Measurements from ENCODE around the gene FCN1.
"Not testable (repeated sequence)": the region's sequence is repeated elsewhere in the genome, so short reads cannot be mapped to it uniquely, and the experiment has no call there.

Gene FCN1

DNA sequence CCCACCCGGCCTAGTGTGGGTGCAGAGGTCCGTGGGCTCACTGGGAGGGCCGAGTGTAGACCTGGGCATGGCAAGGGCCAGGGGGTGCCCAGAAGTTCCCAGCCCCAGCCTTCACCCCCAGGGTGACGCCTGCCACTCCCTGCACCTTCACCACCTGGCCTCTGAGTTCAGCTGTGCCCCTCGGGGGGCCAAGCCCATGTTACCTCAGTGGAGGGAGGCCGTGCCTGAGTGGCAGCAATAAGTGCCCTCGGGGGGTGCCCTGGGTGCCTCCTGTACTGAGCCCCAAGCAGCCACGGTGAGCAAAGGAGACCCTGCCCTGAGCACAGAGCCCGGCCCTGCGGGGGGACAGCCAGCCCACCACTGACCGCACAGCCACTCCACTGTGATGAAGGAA lies 47.4 kb downstream of the FCN1 start:
- Mint-ChIP-seq H3K27me3 (peaks cover 4 to 52% of the 10 kb centered on the region in 2 donors), H3K4me1 (ENCODE audit: low read depth in 2 of 2) (no peaks in the 10 kb centered on the region), H3K9me3 (no peaks in the 10 kb centered on the region), H3K4me3 (no peak overlapping the region), H3K27ac (no peak overlapping the region), H3K36me3 (ENCODE audit: insufficient read depth) (no peaks in the 10 kb centered on the region)
- DNase-seq = no peak
- ATAC-seq (replicated peaks) = no peak

GRCh38 chr9:134869554-134870300 lies 48.0 kb downstream of the FCN1 start:
- no peaks in the 10 kb centered on the region for H3K4me1 Mint-ChIP-seq (ENCODE audit: low read depth in 2 of 2)
- H3K27ac Mint-ChIP-seq = no peak overlapping the region
- DNase-seq (no peak), ATAC-seq (replicated peaks) (no peak)
- peaks cover 4 to 52% of the 10 kb centered on the region in 2 donors for H3K27me3 Mint-ChIP-seq
- H3K9me3 Mint-ChIP-seq = no peaks in the 10 kb centered on the region
- no peak overlapping the region for H3K4me3 Mint-ChIP-seq
- H3K36me3 Mint-ChIP-seq (ENCODE audit: insufficient read depth) = no peaks in the 10 kb centered on the region

DNA sequence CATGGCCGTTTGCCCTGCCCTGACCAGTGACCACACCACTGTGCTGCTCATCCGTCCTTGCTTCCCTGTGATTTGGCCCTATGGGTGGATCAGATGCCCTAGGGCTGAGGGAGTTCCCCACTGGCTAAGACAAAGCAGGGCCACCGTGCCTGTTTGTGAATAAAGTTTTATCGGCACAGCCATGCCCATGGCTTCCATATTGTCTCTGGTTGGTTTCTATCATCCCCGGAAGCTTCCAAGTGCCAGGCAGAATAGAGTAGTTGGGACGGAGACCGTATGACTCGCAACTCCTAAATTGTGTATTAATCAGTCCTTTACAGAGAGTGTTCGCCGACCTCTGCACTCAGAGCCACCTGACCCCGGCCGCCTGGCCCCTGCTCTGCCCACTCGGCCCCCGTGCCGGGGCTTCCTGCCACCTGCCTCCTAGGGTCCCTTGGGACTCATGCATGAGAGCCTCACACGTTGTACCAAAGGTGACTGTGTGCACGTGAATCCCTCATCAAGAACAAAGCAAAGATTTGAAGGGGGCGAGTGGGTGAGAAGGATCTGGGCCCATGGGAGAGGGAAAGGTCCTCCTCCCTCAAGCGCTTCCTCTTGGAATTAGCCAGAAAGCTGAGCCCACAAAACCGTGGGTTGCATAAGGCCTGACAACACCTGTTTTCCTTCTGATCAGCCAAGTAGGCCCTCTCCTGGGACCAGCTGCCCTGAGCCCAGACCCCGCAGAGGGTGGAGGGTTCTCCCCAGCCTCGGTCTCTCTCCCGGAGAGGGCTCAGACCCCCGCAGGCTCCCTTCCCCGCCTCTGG lies 48.8 kb downstream of the FCN1 start:
- H3K36me3 Mint-ChIP-seq (ENCODE audit: insufficient read depth) = no peaks in the 10 kb centered on the region
- ATAC-seq (replicated peaks) = no peak
- H3K27me3 Mint-ChIP-seq = peaks cover 4 to 56% of the 10 kb centered on the region in 2 donors
- H3K27ac Mint-ChIP-seq = no peak overlapping the region
- H3K4me3 Mint-ChIP-seq = no peak overlapping the region
- H3K9me3 Mint-ChIP-seq = no peaks in the 10 kb centered on the region
- DNase-seq = no peak
- no peaks in the 10 kb centered on the region for H3K4me1 Mint-ChIP-seq (ENCODE audit: low read depth in 2 of 2)

DNA sequence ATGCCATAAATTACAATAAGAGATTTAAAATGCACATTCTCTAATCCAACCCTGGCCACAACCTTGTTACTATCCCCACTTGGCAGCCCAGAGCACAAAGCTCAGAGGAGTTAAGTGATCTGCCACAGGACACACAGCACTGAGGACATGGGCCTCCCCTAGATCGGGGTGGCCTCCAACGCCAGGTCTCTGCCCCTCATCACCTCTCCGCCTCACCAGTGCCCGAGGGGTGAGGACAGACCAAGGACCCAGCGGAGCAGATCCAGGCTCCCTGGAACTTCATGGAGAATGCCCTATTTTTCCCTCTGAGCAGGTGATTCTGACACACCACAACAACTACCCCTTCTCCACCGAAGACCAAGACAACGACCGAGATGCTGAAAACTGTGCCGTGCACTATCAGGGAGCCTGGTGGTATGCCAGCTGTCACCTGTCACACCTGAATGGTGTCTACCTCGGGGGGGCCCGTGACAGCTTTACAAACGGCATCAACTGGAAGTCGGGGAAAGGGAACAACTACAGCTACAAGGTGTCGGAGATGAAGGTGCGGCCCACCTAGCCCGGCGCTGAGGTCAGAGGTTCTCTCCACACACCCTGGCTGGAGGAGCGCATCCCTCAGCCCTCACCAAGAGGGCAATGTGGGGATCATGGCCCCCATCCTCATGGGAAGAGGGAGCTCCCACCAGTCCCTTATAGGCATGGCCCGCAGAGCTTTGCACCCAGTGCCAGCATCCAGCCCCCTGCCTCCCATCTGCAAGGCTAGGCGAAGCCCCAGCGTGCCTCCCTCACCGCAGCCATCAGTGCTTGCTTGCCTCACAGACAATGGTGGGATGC lies 49.6 kb downstream of the FCN1 start:
- no peak overlapping the region for H3K4me3 Mint-ChIP-seq
- DNase-seq (no peak), ATAC-seq (replicated peaks) (no peak)
- H3K27ac Mint-ChIP-seq = no peak overlapping the region
- H3K4me1 Mint-ChIP-seq (ENCODE audit: low read depth in 2 of 2) = no peaks in the 10 kb centered on the region
- H3K27me3 Mint-ChIP-seq = peaks cover 4 to 51% of the 10 kb centered on the region in 2 donors
- no peaks in the 10 kb centered on the region for H3K9me3 Mint-ChIP-seq
- H3K36me3 Mint-ChIP-seq (ENCODE audit: insufficient read depth) = no peaks in the 10 kb centered on the region

GRCh38 chr9:134864821-134865190 lies 52.9 kb downstream of the FCN1 start:
- DNase-seq (no peak), ATAC-seq (replicated peaks) (no peak)
- Mint-ChIP-seq H3K27me3 (peaks cover 9 to 50% of the 10 kb centered on the region in 2 donors), H3K4me3 (no peak overlapping the region), H3K4me1 (ENCODE audit: low read depth in 2 of 2) (no peaks in the 10 kb centered on the region), H3K27ac (no peak overlapping the region), H3K9me3 (no peaks in the 10 kb centered on the region), H3K36me3 (ENCODE audit: insufficient read depth) (no peaks in the 10 kb centered on the region)

DNA sequence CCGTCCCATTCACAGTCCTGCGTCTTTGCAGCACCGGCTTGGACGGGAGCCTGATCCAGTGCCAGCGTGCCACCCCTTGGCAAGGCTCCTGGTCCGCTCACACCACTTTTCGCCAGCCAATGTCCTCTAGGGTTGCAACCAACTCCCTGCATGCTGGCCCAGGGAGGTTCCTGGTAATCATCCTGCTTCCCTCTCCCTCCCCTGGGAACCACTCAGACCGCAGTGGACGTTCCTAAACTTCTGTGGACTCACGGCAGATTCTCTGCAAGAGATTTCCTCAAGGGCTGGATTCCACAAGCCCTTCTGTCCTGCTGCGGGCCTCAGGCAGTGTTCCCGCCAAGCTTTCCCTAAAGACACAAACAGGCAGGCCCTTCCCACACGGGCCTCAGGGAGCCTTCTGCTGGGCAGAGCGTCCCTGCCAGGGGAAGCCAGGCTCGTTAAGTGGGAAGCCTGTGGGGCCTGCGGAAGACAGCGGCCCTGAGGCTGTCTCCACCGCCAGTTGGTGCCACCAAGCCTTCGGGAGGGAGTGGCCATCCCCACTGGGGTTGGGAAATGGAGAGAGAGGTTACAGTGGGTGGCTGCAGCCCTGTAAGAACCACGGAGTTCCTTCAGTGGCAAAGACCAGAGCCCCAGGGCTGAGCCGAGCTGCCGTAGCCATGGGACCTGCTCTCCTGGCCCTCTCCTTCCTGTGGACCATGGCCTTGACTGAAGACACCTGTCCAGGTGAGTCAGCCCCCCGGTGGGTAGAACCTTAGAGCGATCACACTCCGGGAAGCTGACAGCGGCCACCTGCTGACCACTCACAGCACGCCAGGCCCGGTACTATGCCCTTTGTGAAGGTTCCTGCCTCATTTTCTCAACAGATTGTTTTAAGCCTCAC lies 53.5 kb downstream of the FCN1 start:
- H3K4me1 Mint-ChIP-seq (ENCODE audit: low read depth in 2 of 2) = no peaks in the 10 kb centered on the region
- H3K9me3 Mint-ChIP-seq = no peaks in the 10 kb centered on the region

DNA sequence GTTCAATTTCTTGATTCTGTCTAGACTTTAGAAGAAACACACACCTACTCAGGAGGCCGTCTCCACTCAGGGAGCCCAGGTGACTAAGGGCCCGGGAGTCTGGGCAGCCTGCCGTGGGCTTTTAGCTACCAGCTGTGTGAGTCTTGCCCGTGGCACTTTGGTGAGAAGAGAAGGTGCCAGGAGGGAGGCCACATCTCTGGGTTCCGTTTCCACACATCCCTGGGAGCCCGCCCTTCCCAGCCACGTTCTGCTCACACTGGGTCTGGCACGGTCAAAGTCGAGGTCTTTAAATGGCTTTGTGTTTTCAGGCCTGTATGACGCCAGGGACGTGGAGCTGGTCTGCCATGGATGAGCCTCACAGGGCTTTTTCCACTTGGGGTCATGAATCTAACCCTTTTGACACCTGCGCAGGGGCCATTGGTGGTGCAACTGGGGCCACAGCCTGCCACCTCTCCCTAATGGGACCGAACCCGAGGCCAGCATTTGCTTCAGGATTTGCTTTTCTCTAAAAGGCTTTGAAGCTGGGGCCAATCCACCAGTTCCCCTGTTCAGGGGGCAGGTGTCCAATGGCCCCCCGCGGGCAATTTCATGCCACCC lies 54.3 kb downstream of the FCN1 start:
- Mint-ChIP-seq H3K36me3 (ENCODE audit: insufficient read depth) (no peaks in the 10 kb centered on the region), H3K27me3 (peaks cover 10 to 46% of the 10 kb centered on the region in 2 donors), H3K4me3 (no peak overlapping the region), H3K9me3 (no peaks in the 10 kb centered on the region), H3K27ac (no peak overlapping the region), H3K4me1 (ENCODE audit: low read depth in 2 of 2) (no peaks in the 10 kb centered on the region)
- DNase-seq (no peak), ATAC-seq (replicated peaks) (no peak)

More for the DNA sequence above, 53.5 kb downstream of the FCN1 start:
- H3K36me3 Mint-ChIP-seq (ENCODE audit: insufficient read depth) = no peaks in the 10 kb centered on the region
- ATAC-seq (replicated peaks) = no peak
- no peak overlapping the region for H3K27ac Mint-ChIP-seq
- H3K4me3 Mint-ChIP-seq = no peak overlapping the region
- DNase-seq = no peak
- peaks cover 4 to 48% of the 10 kb centered on the region in 2 donors for H3K27me3 Mint-ChIP-seq

- H3K36me3 Mint-ChIP-seq (ENCODE audit: insufficient read depth) = no peaks in the 10 kb centered on the region
- no peak for DNase-seq
- H3K4me1 Mint-ChIP-seq (ENCODE audit: low read depth in 2 of 2) = no peaks in the 10 kb centered on the region
- peaks cover 23 to 57% of the 10 kb centered on the region in 2 donors for H3K27me3 Mint-ChIP-seq
- no peak overlapping the region for H3K4me3 Mint-ChIP-seq
- no peak for ATAC-seq (replicated peaks)
- no peak overlapping the region for H3K27ac Mint-ChIP-seq
- H3K9me3 Mint-ChIP-seq = no peaks in the 10 kb centered on the region
These were observed 55.9 kb downstream of the FCN1 start for GRCh38 chr9:134861595-134862334.

GRCh38 chr9:134860510-134860909 lies 57.2 kb downstream of the FCN1 start:
- H3K36me3 Mint-ChIP-seq (ENCODE audit: insufficient read depth) = no peaks in the 10 kb centered on the region
- no peak overlapping the region for H3K4me3 Mint-ChIP-seq
- H3K9me3 Mint-ChIP-seq = no peaks in the 10 kb centered on the region
- H3K4me1 Mint-ChIP-seq (ENCODE audit: low read depth in 2 of 2) = no peaks in the 10 kb centered on the region
- no peak overlapping the region for H3K27ac Mint-ChIP-seq
- ATAC-seq (replicated peaks) (no peak), DNase-seq (no peak)
- peaks cover 32 to 69% of the 10 kb centered on the region in 2 donors for H3K27me3 Mint-ChIP-seq

GRCh38 chr9:134858051-134858841 lies 59.5 kb downstream of the FCN1 start:
- H3K9me3 Mint-ChIP-seq = no peaks in the 10 kb centered on the region
- H3K4me1 Mint-ChIP-seq (ENCODE audit: low read depth in 2 of 2) = no peaks in the 10 kb centered on the region
- no peaks in the 10 kb centered on the region for H3K36me3 Mint-ChIP-seq (ENCODE audit: insufficient read depth)
- no peak overlapping the region for H3K27ac Mint-ChIP-seq
- H3K4me3 Mint-ChIP-seq = no peak overlapping the region
- peaks cover 32 to 77% of the 10 kb centered on the region in 2 donors for H3K27me3 Mint-ChIP-seq
- DNase-seq (no peak), ATAC-seq (replicated peaks) (no peak)

- not testable (repeated sequence) for H3K36me3 Mint-ChIP-seq (ENCODE audit: insufficient read depth); H3K27ac Mint-ChIP-seq
- peaks cover 32 to 77% of the 10 kb centered on the region in 2 donors for H3K27me3 Mint-ChIP-seq
These were observed 60.3 kb downstream of the FCN1 start for GRCh38 chr9:134857451-134857850.

More at GRCh38 chr9:134857451-134857850, 60.3 kb downstream of the FCN1 start:
- H3K9me3 Mint-ChIP-seq; ATAC-seq (replicated peaks); H3K4me1 Mint-ChIP-seq (ENCODE audit: low read depth in 2 of 2); H3K4me3 Mint-ChIP-seq; DNase-seq: not testable (repeated sequence)
